HCT116 (cell line): ENCODE data around the gene PDCD2L.

Experiments used
- ATF3 ChIP-seq: IDR thresholded peaks from 2 replicates; pipeline ENCODE4 v1.6.1; 2012
- CTCF ChIP-seq, 3 experiments: fragments of 200-600 bp in 1 of 3; sonication (generic) in 1 of 3; IDR thresholded peaks in 2 of 3; conservative IDR thresholded peaks in 1 of 3; 2 replicates each; pipeline ENCODE4 v1.5.1; 2012 to 2017; ENCODE audit warnings: low read depth in 2 of 3, low read length in 2 of 3, antibody characterized with exemption in 1 of 3, borderline replicate concordance in 1 of 3, control low read depth in 1 of 3, mild to moderate bottlenecking in 1 of 3, mixed read lengths in 1 of 3, mixed run types in 1 of 3, moderate library complexity in 1 of 3; ENCODE audit not compliant: insufficient read depth in 1 of 3
- EZH2phosphoT487 ChIP-seq: fragments of 200-600 bp; IDR thresholded peaks from 2 replicates; pipeline ENCODE4 v1.6.1; 2018; ENCODE audit warnings: antibody characterized with exemption, borderline replicate concordance
- MAX ChIP-seq: IDR thresholded peaks from 2 replicates; pipeline ENCODE4 v1.6.1; 2012
- POLR2A ChIP-seq: IDR thresholded peaks from 2 replicates; pipeline ENCODE4 v1.7.0; 2011; ENCODE audit warnings: borderline replicate concordance; ENCODE audit not compliant: insufficient read depth, insufficient read length; ENCODE audit errors: extremely low read depth
- REST ChIP-seq: IDR thresholded peaks from 2 replicates; pipeline ENCODE4 v1.6.1; 2012; ENCODE audit warnings: low read depth
- SRF ChIP-seq: IDR thresholded peaks from 2 replicates; pipeline ENCODE4 v1.6.1; 2012; ENCODE audit warnings: low read depth

GRCh38 chr19:34359954-34360315 lies 44.3 kb upstream of the PDCD2L start:
- TF ChIP-seq REST (no peak), MAX (no peak), ATF3 (no peak), CTCF (IDR thresholded peaks at IDR 0.05 in 2 of 3, conservative IDR thresholded peaks at IDR 0.05 in 1 of 3; ENCODE audit: borderline replicate concordance in 1 of 3, insufficient read depth in 1 of 3, low read depth in 2 of 3, low read length in 2 of 3) (no peak), SRF (no peak), POLR2A (no peak), EZH2phosphoT487 (no peak)
